Raji (cell line): Measurements from ENCODE around the gene LGALS14.

Experiments used
- POLR2A ChIP-seq: IDR thresholded peaks from 2 replicates; pipeline ENCODE4 v1.6.1; 2011; ENCODE audit warnings: low read depth, low read length, control low read depth; ENCODE audit not compliant: insufficient read depth

The LGALS14 gene

GRCh38 chr19:39684267-39684666 is 20.0 kb upstream of the LGALS14 start:
- no peak for TF ChIP-seq POLR2A

- TF ChIP-seq POLR2A: no peak
Observed at GRCh38 chr19:39686739-39687138, 17.5 kb upstream of the LGALS14 start.

- no peak for TF ChIP-seq POLR2A
Observed at GRCh38 chr19:39692166-39692565, 12.1 kb upstream of the LGALS14 start.

- no peak for TF ChIP-seq POLR2A
Observed at GRCh38 chr19:39692822-39693221, 11.5 kb upstream of the LGALS14 start.

GRCh38 chr19:39695759-39696158 is 8.5 kb upstream of the LGALS14 start:
- no peak for TF ChIP-seq POLR2A

GRCh38 chr19:39696387-39696786 is 7.9 kb upstream of the LGALS14 start:
- no peak for TF ChIP-seq POLR2A

GRCh38 chr19:39698535-39698934 is 5.7 kb upstream of the LGALS14 start:
- no peak for TF ChIP-seq POLR2A

- TF ChIP-seq POLR2A: peak; percentile 42; the same call in 1 of the 2 replicates
Observed at GRCh38 chr19:39701291-39701690, 3.0 kb upstream of the LGALS14 start.

- TF ChIP-seq POLR2A: no peak
Observed at GRCh38 chr19:39705578-39706188, 1.4 kb downstream of the LGALS14 start.

GRCh38 chr19:39708594-39708993 is 4.3 kb downstream of the LGALS14 start:
- no peak for TF ChIP-seq POLR2A

GRCh38 chr19:39709026-39709872 is 5.0 kb downstream of the LGALS14 start:
- no peak for TF ChIP-seq POLR2A

- no peak for TF ChIP-seq POLR2A
Observed at GRCh38 chr19:39710333-39710890, 6.1 kb downstream of the LGALS14 start.

- no peak for TF ChIP-seq POLR2A
Observed at GRCh38 chr19:39725995-39726394, 21.7 kb downstream of the LGALS14 start.

GRCh38 chr19:39727070-39727800 is 23.0 kb downstream of the LGALS14 start:
- TF ChIP-seq POLR2A: no peak

- no peak for TF ChIP-seq POLR2A
Observed at GRCh38 chr19:39728040-39728439, 23.8 kb downstream of the LGALS14 start.

- TF ChIP-seq POLR2A: no peak
Observed at GRCh38 chr19:39729594-39729993, 25.3 kb downstream of the LGALS14 start.

GRCh38 chr19:39731685-39732084 is 27.4 kb downstream of the LGALS14 start:
- no peak for TF ChIP-seq POLR2A
